OCI-LY7 (cell line): ENCODE data around the gene NSMF.

Experiments used
- EZH2phosphoT487 ChIP-seq: fragments of 200-600 bp; sonication (generic); IDR thresholded peaks from 2 replicates; pipeline ENCODE4 v1.6.1; 2018; ENCODE audit warnings: low read depth, borderline replicate concordance, mild to moderate bottlenecking, mixed run types, antibody characterized with exemption, low read length, moderate library complexity, mixed read lengths
- TF ChIP-seq, protein P1 (sequence below): fragments of 200-600 bp; sonication (generic); conservative IDR thresholded peaks from 2 replicates; pipeline ENCODE4 v1.5.1; 2014; ENCODE audit warnings: mild to moderate bottlenecking, antibody characterized with exemption, low read length, moderate library complexity, mixed read lengths

DNA sequence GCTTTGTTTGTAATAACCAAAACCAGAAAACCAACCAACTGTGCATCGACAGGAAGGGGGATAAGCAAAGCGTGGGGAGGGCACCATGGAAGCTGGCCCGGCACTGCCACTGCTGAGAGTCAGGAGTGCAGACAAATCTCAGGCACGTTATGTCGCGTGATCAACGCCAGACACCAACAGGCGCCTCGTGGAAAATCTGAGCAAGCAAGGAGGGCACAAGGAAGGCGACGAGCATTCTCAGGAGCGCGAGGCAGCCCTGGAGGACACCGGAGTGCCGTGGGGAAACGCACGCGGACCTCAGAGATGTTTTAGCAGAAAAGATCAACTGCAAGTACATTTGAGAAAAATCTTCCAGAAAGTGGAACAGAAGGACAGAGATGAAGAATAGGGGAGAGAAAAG, 15.1 kb upstream of the NSMF start:
- TF ChIP-seq, protein P1, sequence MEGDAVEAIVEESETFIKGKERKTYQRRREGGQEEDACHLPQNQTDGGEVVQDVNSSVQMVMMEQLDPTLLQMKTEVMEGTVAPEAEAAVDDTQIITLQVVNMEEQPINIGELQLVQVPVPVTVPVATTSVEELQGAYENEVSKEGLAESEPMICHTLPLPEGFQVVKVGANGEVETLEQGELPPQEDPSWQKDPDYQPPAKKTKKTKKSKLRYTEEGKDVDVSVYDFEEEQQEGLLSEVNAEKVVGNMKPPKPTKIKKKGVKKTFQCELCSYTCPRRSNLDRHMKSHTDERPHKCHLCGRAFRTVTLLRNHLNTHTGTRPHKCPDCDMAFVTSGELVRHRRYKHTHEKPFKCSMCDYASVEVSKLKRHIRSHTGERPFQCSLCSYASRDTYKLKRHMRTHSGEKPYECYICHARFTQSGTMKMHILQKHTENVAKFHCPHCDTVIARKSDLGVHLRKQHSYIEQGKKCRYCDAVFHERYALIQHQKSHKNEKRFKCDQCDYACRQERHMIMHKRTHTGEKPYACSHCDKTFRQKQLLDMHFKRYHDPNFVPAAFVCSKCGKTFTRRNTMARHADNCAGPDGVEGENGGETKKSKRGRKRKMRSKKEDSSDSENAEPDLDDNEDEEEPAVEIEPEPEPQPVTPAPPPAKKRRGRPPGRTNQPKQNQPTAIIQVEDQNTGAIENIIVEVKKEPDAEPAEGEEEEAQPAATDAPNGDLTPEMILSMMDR: no peak
- no peak for TF ChIP-seq EZH2phosphoT487
